ENCODE data around the gene HAO2.

Gene HAO2

GRCh38 chr1:119438761-119439160 lies 70.2 kb downstream of the HAO2 start:
- no peak for DNase-seq (ENCODE audit: low read depth in 2 of 2)

DNA sequence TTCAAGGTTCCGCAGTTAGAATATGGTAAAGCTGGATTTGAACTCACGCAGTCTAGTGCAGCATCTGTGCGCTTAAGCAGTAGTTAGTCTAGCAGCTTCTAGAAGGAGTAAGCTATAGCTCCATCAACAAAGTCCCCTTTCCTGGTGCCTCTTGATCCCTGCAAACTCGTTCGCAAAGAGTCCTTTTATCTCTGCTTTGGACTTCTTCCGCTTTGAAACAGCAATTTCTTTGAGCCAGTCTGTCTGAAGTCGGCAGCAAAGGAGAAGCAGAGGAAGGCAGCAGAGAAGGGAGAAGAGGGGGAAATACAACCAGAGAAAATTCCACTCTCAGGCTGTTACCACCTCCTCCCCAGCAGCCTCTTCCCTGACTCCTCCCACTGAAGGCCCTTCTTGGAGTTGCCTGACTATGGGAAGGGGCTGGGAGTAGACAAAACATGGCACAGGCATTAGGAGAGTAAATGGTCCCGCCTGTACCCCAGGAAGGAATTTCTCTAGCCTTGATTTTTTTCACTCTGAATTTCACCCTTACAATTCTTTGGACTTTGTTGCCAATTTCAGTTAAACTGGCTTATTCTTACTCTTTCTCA lies 72.2 kb downstream of the HAO2 start:
- no peak for DNase-seq (ENCODE audit: low read depth in 2 of 2)

DNA sequence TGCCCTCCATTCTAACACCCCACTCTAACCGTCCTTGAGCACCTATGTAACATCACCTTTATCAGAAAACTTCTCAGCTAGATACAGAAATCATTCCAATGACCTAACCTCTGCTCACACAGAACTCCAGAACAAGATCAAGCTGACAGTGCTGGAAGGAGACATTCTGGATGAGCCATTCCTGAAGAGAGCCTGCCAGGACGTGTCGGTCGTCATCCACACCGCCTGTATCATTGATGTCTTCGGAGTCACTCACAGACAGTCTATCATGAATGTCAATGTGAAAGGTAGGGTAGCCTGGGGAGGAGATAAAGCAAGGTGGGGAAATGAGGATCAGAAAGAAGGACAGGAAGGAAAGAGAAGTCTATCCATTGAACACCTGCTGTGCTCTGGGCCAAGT lies 74.2 kb downstream of the HAO2 start:
- DNase-seq (ENCODE audit: low read depth in 2 of 2), result no peak

Data from stimulated activated CD4-positive, alpha-beta T cell treated with anti-CD3 and anti-CD28 coated beads, Interleukin-4, amount 100 ng/mL, for 48 hours (primary cell).